Measurements from ENCODE around the gene CTLA4. TPM values are rescaled to one million over a fixed set of nuclear protein-coding genes. Genes with fewer than 3 reads are reported as not detected.

The CTLA4 gene
- total and polyA plus RNA-seq, 9 of the 15 experiments (the other 6 are each of a cell fraction or from before 2014, with no cell fraction given): 0.10 to 0.22 (median 0.11) TPM; not detected in 4

- TF ChIP-seq CHD7 (IDR thresholded peaks at IDR 0.05; ENCODE audit: low read depth, low read length): no peak
- no peak for TF ChIP-seq NFIC (IDR thresholded peaks at IDR 0.05)
- no peak for TF ChIP-seq GABPB1 (CRISPR knock-in tag; IDR thresholded peaks at IDR 0.05)
- TF ChIP-seq CTBP1 (IDR thresholded peaks at IDR 0.05; ENCODE audit: borderline replicate concordance): no peak
- TF ChIP-seq CCNT2 (IDR thresholded peaks at IDR 0.05; ENCODE audit: borderline replicate concordance, extremely low read depth, insufficient read length, low read depth, low read length): no peak
- no peak for TF ChIP-seq CTCF (IDR thresholded peaks at IDR 0.05 in 2 of 3, conservative IDR thresholded peaks at IDR 0.05 in 1 of 3; ENCODE audit: insufficient read depth in 2 of 3, low read depth in 1 of 3, low read length in 3 of 3)
- TF ChIP-seq JUN (IDR thresholded peaks at IDR 0.05; ENCODE audit: borderline replicate concordance, low read depth, low read length): no peak
- no peak for TF ChIP-seq JUN (CRISPR knock-in tag; IDR thresholded peaks at IDR 0.05; ENCODE audit: borderline replicate concordance)
Measured at GRCh38 chr2:203876328-203876727, 8.8 kb downstream of the CTLA4 start (continued).
